Hematopoietic multipotent progenitor cell treated with erythropoietin and hydrocortisone succinate and interleukin-3 and kit ligand, for 8 days (in vitro differentiated cells): ENCODE results near the gene KCNK7.
A peak's percentile ranks its signal among the peaks of the same experiment; 100 is the strongest.

Source experiments
- DNase-seq: peaks from one replicate; pipeline ENCODE4 v3.0.0-alpha.2; 2015

Gene KCNK7

GRCh38 chr11:65554057-65554818, 41.4 kb downstream of the KCNK7 start:
- DNase-seq = no peak

- peak; percentile 83 for DNase-seq
These were observed 42.1 kb downstream of the KCNK7 start for GRCh38 chr11:65553301-65554001.

- DNase-seq = no peak
These were observed 43.1 kb downstream of the KCNK7 start for GRCh38 chr11:65552388-65552951.

- peak; percentile 66 for DNase-seq
These were observed 43.8 kb downstream of the KCNK7 start for GRCh38 chr11:65551572-65552387.

GRCh38 chr11:65549096-65549495, 46.5 kb downstream of the KCNK7 start:
- no peak for DNase-seq

GRCh38 chr11:65548395-65548794, 47.2 kb downstream of the KCNK7 start:
- no peak for DNase-seq

- no peak for DNase-seq
These were observed 48.0 kb downstream of the KCNK7 start for GRCh38 chr11:65547446-65548125.

GRCh38 chr11:65546217-65546958, 49.2 kb downstream of the KCNK7 start:
- peak; percentile 88 for DNase-seq

GRCh38 chr11:65545853-65546216, 49.8 kb downstream of the KCNK7 start:
- DNase-seq = no peak
